GM19397 (cell line): ENCODE data around the gene NFE2L2.
"Not testable (repeated sequence)": the region's sequence is repeated elsewhere in the genome, so short reads cannot be mapped to it uniquely, and the experiment has no call there.

ENCODE experiments used
- ATAC-seq: cut with Tn5 transposase; IDR thresholded peaks from one replicate; pipeline ENCODE4 v1.9.1; 2021; ENCODE audit warnings: mild to moderate bottlenecking, moderate library complexity; ENCODE audit not compliant: unreplicated experiment

NFE2L2 gene

DNA sequence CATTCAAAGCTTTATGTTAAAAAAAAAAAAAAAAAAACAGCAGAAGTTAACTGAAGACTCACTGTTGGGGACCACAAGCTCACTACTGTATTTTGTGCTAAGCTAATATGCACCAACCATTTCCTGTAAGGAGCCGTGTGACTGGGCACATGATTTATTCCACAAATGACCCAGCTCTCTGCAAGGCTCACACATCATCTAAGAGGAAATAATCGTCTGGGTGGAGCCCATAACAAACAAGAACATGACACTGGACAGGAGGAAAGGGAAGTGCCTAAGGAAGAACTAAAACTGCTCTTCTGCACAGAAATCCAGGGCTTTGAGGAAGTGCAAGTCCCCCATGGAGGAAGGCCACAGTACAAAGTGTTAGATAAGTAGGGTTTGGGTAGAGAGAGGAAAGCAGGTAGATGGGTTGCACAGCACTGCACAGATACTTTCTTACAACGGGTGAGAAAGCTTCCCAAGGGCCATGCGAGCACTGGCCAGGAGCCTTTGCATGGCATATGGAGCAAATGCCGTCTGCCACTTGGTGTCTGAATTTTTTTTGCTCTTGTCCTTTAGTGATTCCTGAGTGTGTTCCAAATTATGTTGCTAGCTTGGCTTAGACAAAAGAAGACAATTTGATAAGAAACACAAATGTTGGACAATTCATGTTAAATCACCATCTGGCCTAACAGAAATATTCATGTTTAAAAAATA lies 24.4 kb downstream of the NFE2L2 start:
- no peak for ATAC-seq

DNA sequence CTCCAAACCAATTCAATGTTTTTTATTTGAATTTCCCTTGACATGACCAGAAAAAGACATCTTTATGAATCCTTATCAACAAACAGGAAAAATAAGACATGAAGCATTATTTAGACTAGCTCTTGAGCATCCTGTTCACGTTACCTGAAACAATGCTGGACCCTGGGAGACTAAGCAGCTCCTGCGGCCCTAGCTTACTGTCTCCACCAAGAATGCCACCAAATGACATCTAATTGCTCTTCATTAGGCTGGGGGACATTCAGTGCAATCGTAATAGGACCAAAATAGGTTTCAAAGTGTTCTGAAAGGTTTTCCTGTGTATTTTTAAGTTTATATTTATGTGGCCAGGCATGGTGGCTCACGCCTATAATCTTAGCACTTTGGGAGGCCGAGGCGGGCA lies 25.5 kb downstream of the NFE2L2 start:
- no peak for ATAC-seq

- no peak for ATAC-seq
Observed at GRCh38 chr2:177237932-177238331, 26.6 kb downstream of the NFE2L2 start.

DNA sequence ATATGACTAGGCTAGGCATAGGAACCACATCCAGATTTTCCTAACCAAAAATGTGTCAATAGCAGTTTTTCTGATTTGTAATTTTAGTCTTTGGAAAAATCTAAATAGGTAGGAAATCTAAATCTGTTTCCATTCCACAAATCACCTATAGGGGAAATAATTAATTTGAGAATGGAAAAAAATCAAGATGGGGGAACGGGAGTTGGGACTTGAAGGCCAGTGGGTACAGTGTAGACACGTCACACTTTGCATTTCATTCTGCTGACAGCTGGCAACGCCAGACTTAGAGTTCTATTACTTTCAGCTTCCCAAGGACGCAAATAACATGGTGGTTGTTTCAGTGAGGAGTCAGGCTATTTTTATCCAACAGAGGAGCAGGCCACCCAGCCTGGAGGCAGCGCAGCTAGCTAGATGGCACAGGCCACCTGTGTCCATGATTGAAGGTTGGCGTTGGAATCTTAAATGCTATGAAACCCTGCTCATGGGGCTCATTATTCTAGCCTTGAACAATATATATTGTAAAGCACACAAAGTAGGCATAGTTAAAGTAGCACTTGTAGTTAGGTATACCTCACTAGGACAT lies 28.6 kb downstream of the NFE2L2 start:
- ATAC-seq = no peak

- no peak for ATAC-seq
Observed at GRCh38 chr2:177234267-177234666, 30.3 kb downstream of the NFE2L2 start.

GRCh38 chr2:177232098-177232704 lies 32.3 kb downstream of the NFE2L2 start:
- no peak for ATAC-seq

- ATAC-seq = no peak
Observed at GRCh38 chr2:177231270-177231669, 33.3 kb downstream of the NFE2L2 start.

GRCh38 chr2:177229442-177230242 lies 34.9 kb downstream of the NFE2L2 start:
- ATAC-seq = no peak

DNA sequence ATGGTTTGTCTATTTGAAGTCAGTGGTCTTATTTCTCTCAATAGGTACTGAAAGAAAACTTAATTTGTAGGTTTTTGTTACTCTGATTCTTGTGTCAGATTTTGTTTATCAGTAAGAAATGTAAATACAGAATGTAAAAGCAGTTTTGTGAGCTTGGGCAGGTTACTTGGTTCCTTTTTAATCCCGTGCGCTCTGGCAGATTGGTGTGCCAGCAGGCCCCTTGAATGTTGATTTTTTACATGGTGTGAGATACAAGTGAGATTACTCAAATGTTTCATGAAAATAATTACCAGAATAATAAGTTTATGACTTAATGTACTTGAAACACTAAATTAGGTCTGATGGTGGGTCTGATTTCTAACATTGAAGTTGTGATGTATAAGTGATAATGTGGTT lies 38.6 kb downstream of the NFE2L2 start:
- no peak for ATAC-seq

DNA sequence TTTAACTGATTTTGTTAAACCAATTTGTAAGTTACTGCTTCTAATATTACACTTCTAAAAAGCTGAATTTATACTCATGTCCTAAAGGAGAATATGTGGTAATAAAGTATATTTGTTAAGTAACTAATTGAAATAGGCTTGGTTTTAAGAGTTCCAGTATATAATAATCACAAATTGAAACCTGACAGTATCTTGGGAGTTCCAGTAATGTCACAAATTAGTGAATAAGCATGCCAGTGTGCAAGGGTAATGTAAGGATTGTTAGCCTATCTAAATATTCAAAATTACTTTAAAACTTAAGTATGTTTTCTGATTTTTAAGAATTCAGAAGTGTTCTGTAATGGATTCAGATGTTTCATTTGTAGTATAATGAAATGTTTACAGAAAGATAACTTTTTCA lies 41.1 kb downstream of the NFE2L2 start:
- ATAC-seq = not testable (repeated sequence)

DNA sequence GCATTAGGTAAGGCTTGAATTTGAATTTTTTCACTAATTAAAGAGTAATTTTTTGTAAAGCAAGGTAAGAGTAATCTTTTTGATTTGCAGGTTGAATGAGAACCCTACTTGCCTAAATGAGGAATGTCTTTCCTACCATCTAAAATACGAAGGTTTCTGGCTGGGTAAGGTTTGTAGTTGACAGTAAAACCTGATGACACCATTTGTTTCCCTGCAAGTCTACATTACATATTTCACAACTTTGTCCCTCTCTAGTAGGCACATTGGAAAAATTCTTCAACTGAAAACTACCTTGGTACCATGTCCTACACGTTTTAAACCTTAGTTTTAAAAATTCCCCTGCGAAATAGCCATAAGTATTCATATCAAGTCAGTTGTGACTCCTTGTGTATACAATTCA lies 42.6 kb downstream of the NFE2L2 start:
- no peak for ATAC-seq

- ATAC-seq = no peak
Observed at GRCh38 chr2:177221534-177221933, 43.0 kb downstream of the NFE2L2 start.

- not testable (repeated sequence) for ATAC-seq
Observed at GRCh38 chr2:177219787-177220186, 44.7 kb downstream of the NFE2L2 start.

- no peak for ATAC-seq
Observed at GRCh38 chr2:177217247-177217843, 47.2 kb downstream of the NFE2L2 start.

DNA sequence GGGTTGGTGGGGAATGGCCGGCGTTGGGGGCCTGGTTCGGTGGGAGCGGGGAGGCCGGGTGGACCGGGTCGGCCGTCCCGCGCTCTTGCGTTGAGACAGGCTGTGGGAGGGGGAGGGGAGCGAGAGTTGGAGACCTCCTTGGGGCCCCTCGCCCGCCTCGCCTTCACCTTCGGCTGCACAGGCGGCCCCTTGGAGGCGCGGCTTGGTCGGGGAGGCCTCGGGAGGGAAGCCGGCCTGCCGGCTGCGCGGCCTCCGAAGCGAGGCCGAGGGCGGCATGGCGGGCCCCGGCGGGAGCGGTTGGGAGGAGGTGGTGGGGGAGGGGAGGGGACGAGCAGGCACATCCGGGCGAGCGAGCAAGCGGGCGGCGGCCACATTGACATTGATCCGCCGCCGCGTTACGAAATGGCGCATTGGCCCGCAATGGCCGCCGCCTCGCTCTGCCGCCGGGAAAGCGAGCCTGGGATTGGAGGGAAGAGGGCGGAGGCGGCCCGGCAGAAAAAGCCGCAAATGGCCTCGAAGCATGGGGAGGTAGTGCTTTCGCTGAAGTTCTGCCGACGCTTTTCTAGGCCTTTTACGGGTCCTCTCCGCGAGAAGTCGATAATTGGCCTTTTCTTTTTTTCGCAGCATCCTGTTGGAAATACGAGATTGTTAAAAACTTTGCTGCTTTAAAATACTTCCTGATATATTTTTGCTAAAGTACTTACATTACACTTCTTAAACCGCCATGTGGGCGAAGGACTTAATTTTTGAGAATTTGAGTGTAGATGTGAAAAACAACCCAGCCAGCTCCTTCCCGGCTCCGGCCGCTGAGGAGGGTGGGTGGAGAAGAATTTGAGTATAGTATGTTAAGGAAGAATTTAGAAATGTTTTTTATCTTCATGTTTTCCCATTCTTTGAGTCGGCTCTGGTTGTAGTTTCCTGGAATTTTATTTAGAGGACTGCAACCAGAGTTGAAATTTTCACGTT lies 51.4 kb downstream of the NFE2L2 start:
- peak; percentile 55 for ATAC-seq

DNA sequence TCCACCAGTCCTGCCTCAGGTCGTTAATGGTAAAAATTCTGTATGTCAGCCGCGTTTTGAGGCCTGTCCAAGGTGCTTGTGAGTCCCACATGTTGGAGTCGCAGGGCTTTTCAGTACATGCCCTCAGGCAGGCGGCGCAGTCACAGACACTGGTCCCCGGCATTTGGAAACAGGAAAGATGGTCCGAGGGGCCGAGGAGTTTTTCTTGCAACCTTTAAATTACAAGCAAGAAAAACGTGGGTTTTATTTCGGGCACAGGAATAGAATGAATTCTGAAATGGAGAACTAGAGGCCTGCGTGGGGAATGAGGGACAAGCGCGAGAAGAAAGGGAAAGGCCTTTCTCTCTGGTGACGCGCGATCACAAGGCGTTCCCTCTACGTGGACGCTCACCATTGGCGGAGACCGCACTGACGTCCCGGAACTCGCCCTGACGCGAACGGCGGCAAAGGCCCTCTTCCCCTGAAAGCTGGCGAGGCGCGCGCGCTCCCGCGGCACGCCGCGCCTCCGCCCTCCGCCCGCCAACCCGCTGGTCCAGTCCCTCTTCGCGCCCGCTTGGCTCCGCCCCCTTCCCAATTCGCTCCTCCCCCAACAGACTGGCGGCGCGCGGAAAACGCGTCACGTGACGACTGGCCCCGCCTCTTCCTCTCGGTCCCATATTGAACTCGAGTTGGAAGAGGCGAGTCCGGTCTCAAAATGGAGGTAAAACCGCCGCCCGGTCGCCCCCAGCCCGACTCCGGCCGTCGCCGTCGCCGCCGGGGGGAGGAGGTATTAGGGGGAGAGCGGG lies 52.2 kb downstream of the NFE2L2 start, which contains the start of gene HNRNPA3:
HNRNPA3 (plus strand) TSS at position 689 of the 785 bp plus-strand sequence; CDS start at position 695, 6 bp downstream.
- peak; percentile 88 for ATAC-seq

DNA sequence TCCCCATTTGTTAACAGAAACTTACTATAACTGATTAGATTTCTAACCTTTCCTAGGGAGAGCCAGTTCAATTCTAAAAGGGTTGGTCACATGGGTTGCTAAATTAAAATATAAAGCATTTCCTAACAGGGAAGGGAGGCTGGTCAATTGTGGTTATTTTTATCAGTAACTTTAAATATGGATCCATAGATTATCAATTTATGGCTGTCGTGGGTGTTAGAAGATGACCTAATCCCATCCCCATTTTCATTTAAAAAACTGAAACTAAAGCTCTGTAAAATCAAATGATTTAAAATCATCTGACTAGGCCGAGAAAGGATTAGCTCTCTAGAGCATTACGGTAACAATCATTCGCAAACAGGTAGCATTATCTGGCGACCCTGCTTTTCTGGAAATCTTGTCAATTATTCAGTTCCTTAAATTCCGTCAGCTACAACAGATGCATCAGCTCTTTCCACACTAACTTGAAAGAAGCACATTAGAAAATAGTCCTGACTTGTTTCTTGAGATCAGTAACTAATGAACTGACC lies 52.9 kb downstream of the NFE2L2 start:
- ATAC-seq = no peak

DNA sequence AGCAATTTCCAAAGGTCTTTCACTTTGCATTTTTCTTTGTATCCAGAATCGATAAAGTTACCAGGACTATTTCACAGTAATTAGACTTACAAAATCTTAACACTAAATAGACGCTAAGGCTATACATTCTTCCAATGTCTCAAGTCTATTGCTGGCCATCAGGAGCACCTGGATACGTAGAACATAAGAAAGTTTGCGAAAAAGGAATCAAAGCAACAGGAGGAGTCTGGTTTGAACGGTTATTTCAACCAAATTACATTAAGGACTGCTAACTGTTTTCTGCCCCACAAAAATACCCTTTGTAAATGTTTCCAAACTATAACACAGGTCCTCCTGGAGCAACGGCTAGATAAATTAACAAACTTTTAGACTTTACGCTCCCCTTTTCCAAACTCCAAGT lies 53.4 kb downstream of the NFE2L2 start:
- no peak for ATAC-seq

DNA sequence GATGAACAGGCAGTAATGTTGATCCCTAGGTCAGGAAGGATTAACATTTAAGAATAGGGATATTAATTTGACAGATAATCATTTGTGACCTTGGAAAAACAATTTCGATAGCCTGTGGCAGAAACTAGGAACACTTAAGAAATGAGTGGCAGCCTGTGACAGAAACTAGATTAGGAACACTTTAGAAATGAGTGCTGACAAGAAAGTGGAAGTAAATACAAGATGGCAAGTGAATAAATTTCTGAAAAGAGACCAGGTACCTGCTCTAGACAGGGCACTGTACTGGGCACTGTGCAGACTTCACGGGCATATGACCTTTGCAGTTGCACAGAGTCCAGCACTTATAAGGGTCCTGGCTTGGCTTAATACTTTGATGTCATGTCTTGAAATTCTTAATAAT lies 57.4 kb downstream of the NFE2L2 start:
- ATAC-seq = peak; percentile 46
